Stimulated activated CD4-positive, alpha-beta T cell treated with anti-CD3 and anti-CD28 coated beads, TNF-alpha, amount 100 ng/mL, for 4 hours (primary cell): ENCODE measurements around the gene CRAT.

Source experiments
- DNase-seq, 3 experiments: peaks; one replicate each; pipeline ENCODE4 v3.0.0-alpha.2; 2020; ENCODE audit warnings: low read depth in 3 of 3

CRAT gene

GRCh38 chr9:129064499-129064908, 46.1 kb downstream of the CRAT start:
- no peak for DNase-seq

GRCh38 chr9:129063061-129063460, 47.5 kb downstream of the CRAT start:
- DNase-seq, result no peak

GRCh38 chr9:129060991-129061390, 49.6 kb downstream of the CRAT start:
- no peak for DNase-seq

GRCh38 chr9:129059796-129060785, 50.5 kb downstream of the CRAT start:
- no peak for DNase-seq

- no peak for DNase-seq
Observed at GRCh38 chr9:129058965-129059795, 51.4 kb downstream of the CRAT start.

GRCh38 chr9:129054163-129054851, 56.3 kb downstream of the CRAT start:
- DNase-seq, result no peak

GRCh38 chr9:129053020-129053419, 57.6 kb downstream of the CRAT start:
- no peak for DNase-seq

- DNase-seq, result no peak
Observed at GRCh38 chr9:129052592-129052991, 58.0 kb downstream of the CRAT start.
